Neuronal stem cell (in vitro differentiated cells): ENCODE results near the gene PLA2G7.

Experiments used
- DNase-seq: peaks from one replicate; pipeline ENCODE4 v3.0.0-alpha.2; 2013; ENCODE audit warnings: low spot score
- H2AFZ ChIP-seq: one replicate; pipeline ENCODE4 v1.6.1; 2013; ENCODE audit warnings: mild to moderate bottlenecking, low read length, inconsistent platforms
- H2AK5ac ChIP-seq: 2 replicates; pipeline ENCODE4 v1.6.1; 2013; ENCODE audit warnings: low read depth, mild to moderate bottlenecking, inconsistent platforms, low read length, moderate library complexity, mixed read lengths
- H2BK120ac ChIP-seq: 2 replicates; pipeline ENCODE4 v1.6.1; 2013; ENCODE audit warnings: low read depth, mild to moderate bottlenecking, inconsistent platforms, low read length, moderate library complexity, mixed read lengths
- H2BK12ac ChIP-seq: one replicate; pipeline ENCODE4 v1.6.1; 2013; ENCODE audit warnings: low read length, inconsistent platforms
- H2BK15ac ChIP-seq: 2 replicates; pipeline ENCODE4 v1.6.1; 2013; ENCODE audit warnings: mild to moderate bottlenecking, low read length, inconsistent platforms, mixed read lengths
- H2BK5ac ChIP-seq: one replicate; pipeline ENCODE4 v1.6.1; 2013; ENCODE audit warnings: inconsistent platforms, mild to moderate bottlenecking, low read length, moderate library complexity
- H3K14ac ChIP-seq: one replicate; pipeline ENCODE4 v1.6.1; 2013; ENCODE audit warnings: low read length, inconsistent platforms
- H3K18ac ChIP-seq: 2 replicates; pipeline ENCODE4 v1.6.1; 2013; ENCODE audit warnings: low read length, inconsistent platforms
- H3K23ac ChIP-seq: 2 replicates; pipeline ENCODE4 v1.6.1; 2013; ENCODE audit warnings: low read depth, mild to moderate bottlenecking, mixed read lengths, low read length, inconsistent platforms; ENCODE audit not compliant: poor library complexity
- H3K27ac ChIP-seq: replicated peaks from 3 replicates; pipeline ENCODE4 v1.5.1; 2013; ENCODE audit warnings: low read length, inconsistent platforms
- H3K27me3 ChIP-seq, 3 experiments: 2 replicates each; pipeline ENCODE4 v1.6.1; 2013; ENCODE audit warnings: low read length in 3 of 3, mild to moderate bottlenecking in 2 of 3, inconsistent platforms in 1 of 3, low read depth in 1 of 3, mixed read lengths in 1 of 3, moderate library complexity in 1 of 3; ENCODE audit not compliant: control insufficient read depth in 3 of 3, insufficient read depth in 3 of 3
- H3K36me3 ChIP-seq, 2 donors: replicated peaks in 1 of 2; 2 replicates each; pipeline ENCODE4 v1.6.1; 2013; ENCODE audit warnings: low read length in 2 of 2; ENCODE audit not compliant: control insufficient read depth in 2 of 2, insufficient read depth in 2 of 2
- H3K4ac ChIP-seq: 2 replicates; pipeline ENCODE4 v1.6.1; 2013; ENCODE audit warnings: inconsistent platforms, mild to moderate bottlenecking, low read length, moderate library complexity
- H3K4me1 ChIP-seq, 2 donors: 1 replicate in 1 of 2; 2 replicates in 1 of 2; pipeline ENCODE4 v1.6.1; 2013; ENCODE audit warnings: low read length in 2 of 2, low read depth in 1 of 2; ENCODE audit not compliant: control insufficient read depth in 2 of 2, insufficient read depth in 1 of 2
- H3K4me2 ChIP-seq: one replicate; pipeline ENCODE4 v1.6.1; 2013; ENCODE audit warnings: mild to moderate bottlenecking, low read length, inconsistent platforms; ENCODE audit not compliant: insufficient read depth, poor library complexity, severe bottlenecking
- H3K4me3 ChIP-seq, 2 donors: 2 replicates each; pipeline ENCODE4 v1.5.1; 2013; ENCODE audit warnings: low read length in 2 of 2, mild to moderate bottlenecking in 2 of 2, inconsistent platforms in 1 of 2, moderate library complexity in 1 of 2
- H3K79me1 ChIP-seq: one replicate; pipeline ENCODE4 v1.6.1; 2013; ENCODE audit warnings: low read depth, mild to moderate bottlenecking, inconsistent platforms, low read length, moderate library complexity
- H3K9ac ChIP-seq: one replicate; pipeline ENCODE4 v1.6.1; 2013; ENCODE audit warnings: mild to moderate bottlenecking, low read depth, low read length, inconsistent platforms; ENCODE audit not compliant: poor library complexity
- H3K9me3 ChIP-seq, 2 donors: replicated peaks in 1 of 2; 2 replicates each; pipeline versions ENCODE3 to v1.6.1; 2013; ENCODE audit warnings: low read length in 2 of 2, mild to moderate bottlenecking in 2 of 2, inconsistent platforms in 1 of 2, low read depth in 1 of 2, mixed read lengths in 1 of 2, moderate library complexity in 1 of 2; ENCODE audit not compliant: control insufficient read depth in 2 of 2, insufficient read depth in 1 of 2
- H4K8ac ChIP-seq: one replicate; pipeline ENCODE4 v1.6.1; 2013; ENCODE audit warnings: low read depth, mild to moderate bottlenecking, inconsistent platforms, low read length, moderate library complexity
- H4K91ac ChIP-seq: one replicate; pipeline ENCODE4 v1.6.1; 2013; ENCODE audit warnings: low read length, low read depth, mild to moderate bottlenecking, inconsistent platforms; ENCODE audit not compliant: poor library complexity
- WGBS, 2 donors: extraction: QIAGEN DNeasy Blood & Tissue Kit; methylation state at CpG; one replicate each; pipeline ENCODE4 v1.1.7; 2013; ENCODE audit warnings: missing lambda C conversion rate in 2 of 2, mixed read lengths in 1 of 2; ENCODE audit not compliant: insufficient read length in 2 of 2, insufficient replicate concordance in 1 of 2; ENCODE audit errors: extremely low coverage in 2 of 2; 5-methylcytosine and 5-hydroxymethylcytosine counted together

PLA2G7 gene

DNA sequence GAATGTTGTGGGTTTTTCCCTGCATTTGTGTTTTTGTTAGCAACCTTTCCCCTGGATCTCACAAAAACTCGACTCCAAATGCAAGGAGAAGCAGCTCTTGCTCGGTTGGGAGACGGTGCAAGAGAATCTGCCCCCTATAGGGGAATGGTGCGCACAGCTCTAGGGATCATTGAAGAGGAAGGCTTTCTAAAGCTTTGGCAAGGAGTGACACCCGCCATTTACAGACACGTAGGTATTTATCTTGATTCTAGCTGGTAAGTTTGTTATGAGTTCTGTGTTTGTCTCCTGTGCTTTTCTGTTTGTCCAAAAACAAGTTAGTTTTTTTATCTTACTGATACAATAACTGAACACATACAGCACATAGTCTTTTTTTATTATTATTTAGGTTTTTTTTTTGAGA, 79.4 kb downstream of the PLA2G7 start:
- Histone ChIP-seq H3K4me2 (no peak overlapping the region), H2BK5ac (no peak overlapping the region), H3K79me1 (peaks cover 3% of the 10 kb centered on the region), H2AK5ac (no peak overlapping the region), H2BK12ac (no peak overlapping the region), H2AFZ (no peak overlapping the region), H3K36me3 (no peaks in the 10 kb centered on the region), H3K27me3 (peaks cover 0 to 39% (median 0%) of the 10 kb centered on the region in 3 experiments), H3K14ac (no peak overlapping the region), H2BK15ac (no peak overlapping the region), H3K27ac (no peak overlapping the region), H3K4me3 (no peak overlapping the region), H4K8ac (no peak overlapping the region), H3K18ac (no peak overlapping the region), H3K4me1 (peaks cover 0 to 2% of the 10 kb centered on the region in 2 donors), H3K9ac (no peak overlapping the region), H3K9me3 (no peaks in the 10 kb centered on the region), H4K91ac (no peak overlapping the region), H3K4ac (no peak overlapping the region), H2BK120ac (no peak overlapping the region), H3K23ac (no peak overlapping the region)
- no peak for DNase-seq
- WGBS, 2 donors: no CpG with 5 or more reads among the region's 6 CpGs
